ENCODE measurements around the gene VAMP8. TPM values are rescaled to one million over a fixed set of nuclear protein-coding genes. Genes with fewer than 3 reads are reported as not detected.

The VAMP8 gene
- total and polyA plus RNA-seq, 2 of the 8 experiments (the other 6 are each of a cell fraction or from before 2014, with no cell fraction given): 34.4 to 69.7 TPM

GRCh38 chr2:85607268-85608215 is 30.2 kb downstream of the VAMP8 start (continued):
- TF ChIP-seq EP300 (IDR thresholded peaks at IDR 0.05; ENCODE audit: borderline replicate concordance in 1 of 2, low read depth in 2 of 2, low read length in 2 of 2) (no peak), SIRT6 (IDR thresholded peaks at IDR 0.05; ENCODE audit: low read length) (no peak), JUN (IDR thresholded peaks at IDR 0.05; ENCODE audit: low read depth, low read length) (no peak), KDM5A (IDR thresholded peaks at IDR 0.05; ENCODE audit: low read length) (no peak), RBBP5 (IDR thresholded peaks at IDR 0.05; ENCODE audit: borderline replicate concordance, low read depth, low read length) (no peak), SP4 (IDR thresholded peaks at IDR 0.05; ENCODE audit: low read length) (no peak), EZH2 (IDR thresholded peaks at IDR 0.05; ENCODE audit: low read depth, low read length, severe bottlenecking) (no peak)

Measured in H1 (cell line).